Osteoblast (primary cell): Measurements from ENCODE around the gene CACFD1. TPM values are rescaled to one million over a fixed set of nuclear protein-coding genes. Genes with fewer than 3 reads are reported as not detected.

Experiments
- DNase-seq: peaks from one replicate; pipeline ENCODE4 v3.0.0; 2011; ENCODE audit warnings: low spot score, mixed read lengths; ENCODE audit not compliant: insufficient read length; ENCODE audit errors: missing footprints
- H2AFZ ChIP-seq: 2 replicates; pipeline ENCODE4 v1.6.0; 2011; ENCODE audit warnings: mild to moderate bottlenecking, low read length
- H3K27ac ChIP-seq: 2 replicates; pipeline ENCODE4 v1.5.1; 2011; ENCODE audit warnings: mild to moderate bottlenecking, low read depth, low read length, moderate library complexity
- H3K27me3 ChIP-seq: 2 replicates; pipeline ENCODE4 v1.6.0; 2012; ENCODE audit warnings: mild to moderate bottlenecking, control low read depth, inconsistent platforms, low read length, moderate library complexity; ENCODE audit not compliant: insufficient read depth
- H3K36me3 ChIP-seq: 2 replicates; pipeline ENCODE4 v1.5.1; 2011; ENCODE audit warnings: mild to moderate bottlenecking, low read length, control low read depth, moderate library complexity; ENCODE audit not compliant: insufficient read depth
- H3K4me1 ChIP-seq: 2 replicates; pipeline ENCODE4 v1.5.1; 2011; ENCODE audit warnings: mild to moderate bottlenecking, low read length, control low read depth, moderate library complexity; ENCODE audit not compliant: insufficient read depth
- H3K4me2 ChIP-seq: 2 replicates; pipeline ENCODE4 v1.6.0; 2011; ENCODE audit warnings: mild to moderate bottlenecking, low read length; ENCODE audit not compliant: insufficient read depth
- H3K4me3 ChIP-seq: fragments of 200-600 bp; sonication (generic); 3 replicates; pipeline ENCODE4 v1.5.1; 2012; ENCODE audit warnings: mild to moderate bottlenecking, low read length, inconsistent platforms; ENCODE audit not compliant: insufficient read depth
- H3K79me2 ChIP-seq: 2 replicates; pipeline ENCODE4 v1.6.0; 2012; ENCODE audit warnings: mild to moderate bottlenecking, low read length, control low read depth, inconsistent platforms; ENCODE audit not compliant: insufficient read depth
- H3K9me3 ChIP-seq: 2 replicates; pipeline ENCODE4 v1.5.1; 2011; ENCODE audit warnings: low read depth, low read length, control low read depth
- H4K20me1 ChIP-seq: 2 replicates; pipeline ENCODE4 v1.6.0; 2012; ENCODE audit warnings: mild to moderate bottlenecking, low read length, control low read depth; ENCODE audit not compliant: insufficient read depth
- CTCF ChIP-seq: IDR thresholded peaks from 2 replicates; pipeline ENCODE4 v1.5.1; 2011; ENCODE audit warnings: mild to moderate bottlenecking, low read depth, low read length, moderate library complexity; ENCODE audit errors: extremely low read depth
- total RNA-seq: library from RNA; depleted of rRNA; stranded (reverse); fragments of >200 nt; gene quantifications from 2 replicates; pipeline ENCODE4 v1.2.3, GENCODE V29; 2012

Gene CACFD1
- total RNA-seq, 1 donor = 9.0 TPM

- H3K79me2 ChIP-seq = no peaks in the 10 kb centered on the region
- no peak overlapping the region for H3K27ac ChIP-seq
- H2AFZ ChIP-seq = no peak overlapping the region
- no peaks in the 10 kb centered on the region for H4K20me1 ChIP-seq
- no peaks in the 10 kb centered on the region for H3K4me1 ChIP-seq
- H3K4me3 ChIP-seq = no peak overlapping the region
- H3K9me3 ChIP-seq = no peaks in the 10 kb centered on the region
- no peak for TF ChIP-seq CTCF
- no peak overlapping the region for H3K4me2 ChIP-seq
- no peaks in the 10 kb centered on the region for H3K36me3 ChIP-seq
- H3K27me3 ChIP-seq = peaks cover 15% of the 10 kb centered on the region
- peak; percentile 82 for DNase-seq
Observed at GRCh38 chr9:133520121-133520835, 60.5 kb downstream of the CACFD1 start.

Other genes with a start within 250 kb of the CACFD1 start
- not detected in 2 replicates for gene ABO, start 184.8 kb upstream of the CACFD1 start, total RNA-seq
- gene SURF6, start 123.8 kb upstream of the CACFD1 start, total RNA-seq = 5.9 and 7.6 TPM in 2 replicates
- gene MED22, start 111.8 kb upstream of the CACFD1 start, total RNA-seq = 14.5 and 15.3 TPM in 2 replicates
- 1,638 and 1,763 TPM in 2 replicates for gene RPL7A, start 111.8 kb upstream of the CACFD1 start, total RNA-seq
- 21.0 and 24.8 TPM in 2 replicates for gene SURF1, start 103.5 kb upstream of the CACFD1 start, total RNA-seq
- 10.3 and 15.2 TPM in 2 replicates for gene SURF2, start 103.4 kb upstream of the CACFD1 start, total RNA-seq
- 366 and 392 TPM in 2 replicates for gene SURF4, start 83.9 kb upstream of the CACFD1 start, total RNA-seq
- 0.72 and 1.2 TPM in 2 replicates for gene STKLD1, start 83.6 kb upstream of the CACFD1 start, total RNA-seq
- 10.6 and 11.9 TPM in 2 replicates for gene REXO4, start 42.0 kb upstream of the CACFD1 start, total RNA-seq
- 1.2 and 1.4 TPM in 2 replicates for gene ADAMTS13, start 37.6 kb upstream of the CACFD1 start, total RNA-seq
- gene SLC2A6, start 19.1 kb downstream of the CACFD1 start, total RNA-seq = 25.3 TPM in 2 replicates
- not detected in 2 replicates for gene MYMK, start 65.0 kb downstream of the CACFD1 start, total RNA-seq
- under 0.01 and 0.29 TPM in 2 replicates for gene ADAMTSL2, start 74.7 kb downstream of the CACFD1 start, total RNA-seq
- gene FAM163B, start 149.4 kb downstream of the CACFD1 start, total RNA-seq = not detected in 2 replicates
- not detected in 2 replicates for gene DBH, start 176.4 kb downstream of the CACFD1 start, total RNA-seq